Hematopoietic multipotent progenitor cell treated with erythropoietin and hydrocortisone succinate and interleukin-3 and kit ligand, for 4 days (in vitro differentiated cells): Measurements from ENCODE around the gene QRICH2.
"Not testable (repeated sequence)": the region's sequence is repeated elsewhere in the genome, so short reads cannot be mapped to it uniquely, and the experiment has no call there.

ENCODE experiments used
- DNase-seq: peaks from one replicate; pipeline ENCODE4 v3.0.0-alpha.2; 2015

The QRICH2 gene

DNA sequence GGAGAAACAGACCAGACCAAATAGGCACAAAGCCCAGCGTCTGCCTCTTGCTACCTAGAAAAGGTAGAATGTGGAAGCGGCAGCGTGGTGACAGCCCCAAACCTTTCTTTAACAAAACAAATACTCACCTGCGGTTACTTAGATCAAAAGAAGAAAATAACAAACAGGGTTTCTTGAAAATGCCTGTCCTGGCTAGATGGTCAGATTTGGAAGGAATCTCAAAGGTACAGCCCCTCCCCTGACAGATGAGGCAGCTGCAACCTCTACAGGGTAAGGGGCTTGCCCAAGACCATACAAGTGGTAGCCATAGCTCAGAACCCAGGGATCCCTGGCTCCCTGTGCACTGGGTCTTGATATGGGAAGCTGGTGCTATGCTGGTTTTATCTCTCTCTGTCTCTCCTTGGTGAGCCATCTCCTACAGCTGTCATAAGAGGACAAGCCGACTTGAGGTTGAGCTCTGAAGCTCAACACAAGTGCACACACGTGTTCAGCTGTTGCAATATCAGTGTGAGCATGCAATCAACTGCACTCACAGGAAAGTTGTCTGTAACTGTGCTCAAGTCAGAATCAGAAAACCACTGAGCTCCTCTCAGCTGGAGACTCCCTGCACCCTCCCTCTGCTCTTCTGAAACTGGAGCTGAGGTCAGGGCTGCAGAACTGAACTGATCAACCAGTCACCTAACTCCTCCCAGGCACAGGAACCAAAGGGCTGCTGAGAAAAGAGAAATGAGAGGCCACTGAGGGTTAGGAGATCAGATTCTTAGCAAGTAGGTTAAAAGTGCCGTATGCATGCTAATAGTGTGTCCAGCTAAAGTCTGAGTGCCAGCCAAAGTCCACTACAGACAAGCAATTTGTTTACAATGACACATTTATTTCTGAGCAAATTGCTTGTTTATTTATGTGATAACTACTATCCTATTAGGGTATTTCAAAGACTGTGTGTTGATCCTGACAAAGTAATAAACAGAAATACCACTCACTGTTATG lies 61.7 kb downstream of the QRICH2 start:
- DNase-seq = peak; percentile 79

DNA sequence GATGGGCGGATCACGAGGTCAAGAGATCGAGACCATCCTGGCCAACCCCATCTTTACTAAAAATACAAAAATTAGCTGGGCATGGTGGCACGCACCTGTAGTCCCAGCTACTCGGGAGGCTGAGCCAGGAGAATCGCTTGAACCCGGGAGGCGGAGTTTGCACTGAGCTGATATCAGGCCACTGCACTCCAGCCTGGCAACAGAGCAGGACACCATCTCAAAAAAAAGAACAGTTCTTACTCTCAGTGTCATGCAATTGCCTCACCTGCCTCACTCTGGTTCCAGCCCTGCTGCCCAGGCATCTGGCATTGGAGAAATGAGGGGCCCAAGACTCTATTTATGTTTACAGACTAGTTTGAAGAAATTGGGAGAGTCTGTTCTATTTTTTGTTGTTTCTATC lies 63.4 kb downstream of the QRICH2 start:
- not testable (repeated sequence) for DNase-seq

DNA sequence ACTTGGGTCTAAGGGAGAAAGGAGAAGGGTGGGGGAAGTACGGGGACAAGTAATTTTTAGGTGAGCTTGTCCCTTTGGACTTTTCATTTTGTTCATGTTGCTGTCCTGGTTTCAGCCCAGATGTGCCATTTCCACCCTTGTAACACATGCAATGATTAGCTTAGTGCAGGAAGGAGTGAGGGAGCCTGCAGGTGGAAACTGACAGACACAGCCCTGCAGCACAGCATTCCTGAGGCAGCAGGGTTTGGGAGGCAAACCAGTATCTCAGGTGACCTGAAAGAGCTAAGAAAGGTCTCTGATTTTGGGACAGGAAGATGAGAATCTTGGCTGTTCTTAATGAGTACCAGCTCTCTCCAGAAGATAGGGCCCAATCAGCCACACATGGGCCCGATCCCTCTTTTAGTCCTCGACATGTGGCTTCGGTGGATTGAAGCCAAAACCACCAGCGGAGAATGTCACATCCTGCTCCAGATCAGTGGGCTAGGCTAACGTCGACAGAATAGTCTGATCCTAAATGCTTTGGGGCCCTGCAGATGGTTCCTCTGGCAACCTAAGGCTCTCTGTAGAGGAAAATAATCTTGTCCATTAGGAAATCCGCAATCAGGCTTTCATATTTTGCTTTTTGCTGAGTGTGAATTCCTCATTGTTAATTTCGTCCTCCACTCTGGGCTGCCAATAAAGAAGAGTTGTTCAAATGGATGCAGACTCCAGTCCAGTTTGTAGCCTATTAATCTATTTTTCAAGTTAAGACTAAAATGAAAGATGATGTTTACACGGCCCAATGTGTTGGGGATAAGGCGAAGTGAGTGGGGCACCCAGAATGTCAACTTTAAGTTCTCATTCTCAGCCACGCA lies 64.0 kb downstream of the QRICH2 start:
- DNase-seq = peak; percentile 90

DNA sequence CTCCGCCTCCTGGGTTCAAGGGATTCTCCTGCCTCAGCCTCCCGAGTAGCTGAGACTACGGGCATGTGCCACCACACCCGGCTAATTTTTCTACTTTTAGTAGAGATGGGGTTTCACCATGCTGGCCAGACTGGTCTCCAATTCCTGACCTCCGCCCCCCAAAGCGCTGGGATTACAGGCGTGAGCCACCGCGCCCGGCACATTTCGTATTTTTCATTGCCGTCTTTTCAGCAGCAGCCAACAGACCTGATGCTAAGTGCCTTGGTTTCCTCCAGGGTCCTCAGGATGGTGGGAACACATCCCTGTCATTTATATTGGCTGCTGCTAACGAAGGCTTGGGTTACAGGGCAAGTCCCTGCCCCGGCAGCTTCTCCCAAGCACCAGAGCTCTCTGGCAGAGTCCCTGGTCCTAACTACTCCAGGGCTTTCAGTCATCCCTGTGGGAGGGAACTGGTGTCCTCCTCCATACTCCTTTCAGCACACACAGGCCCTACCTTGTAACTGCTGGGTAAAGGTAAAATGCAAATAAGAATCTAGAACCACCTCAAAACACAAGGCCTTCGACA lies 66.3 kb downstream of the QRICH2 start:
- DNase-seq = no peak

DNA sequence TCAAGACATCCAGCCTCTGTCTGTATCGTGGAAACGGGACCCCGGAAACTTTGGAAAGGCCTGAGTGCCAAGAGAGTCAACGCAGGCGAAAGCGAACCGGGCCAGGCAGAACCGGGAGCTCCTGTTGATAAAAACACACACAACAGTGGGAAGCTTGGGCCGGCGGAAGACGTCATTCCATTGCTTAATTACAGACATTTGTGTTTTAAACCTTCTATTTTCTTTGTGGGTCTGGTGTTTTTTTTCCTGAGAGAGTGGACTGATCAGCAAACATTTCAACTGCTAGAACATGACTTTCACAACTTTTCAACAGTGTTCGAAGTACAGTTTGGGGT lies 66.9 kb downstream of the QRICH2 start:
- no peak for DNase-seq

DNA sequence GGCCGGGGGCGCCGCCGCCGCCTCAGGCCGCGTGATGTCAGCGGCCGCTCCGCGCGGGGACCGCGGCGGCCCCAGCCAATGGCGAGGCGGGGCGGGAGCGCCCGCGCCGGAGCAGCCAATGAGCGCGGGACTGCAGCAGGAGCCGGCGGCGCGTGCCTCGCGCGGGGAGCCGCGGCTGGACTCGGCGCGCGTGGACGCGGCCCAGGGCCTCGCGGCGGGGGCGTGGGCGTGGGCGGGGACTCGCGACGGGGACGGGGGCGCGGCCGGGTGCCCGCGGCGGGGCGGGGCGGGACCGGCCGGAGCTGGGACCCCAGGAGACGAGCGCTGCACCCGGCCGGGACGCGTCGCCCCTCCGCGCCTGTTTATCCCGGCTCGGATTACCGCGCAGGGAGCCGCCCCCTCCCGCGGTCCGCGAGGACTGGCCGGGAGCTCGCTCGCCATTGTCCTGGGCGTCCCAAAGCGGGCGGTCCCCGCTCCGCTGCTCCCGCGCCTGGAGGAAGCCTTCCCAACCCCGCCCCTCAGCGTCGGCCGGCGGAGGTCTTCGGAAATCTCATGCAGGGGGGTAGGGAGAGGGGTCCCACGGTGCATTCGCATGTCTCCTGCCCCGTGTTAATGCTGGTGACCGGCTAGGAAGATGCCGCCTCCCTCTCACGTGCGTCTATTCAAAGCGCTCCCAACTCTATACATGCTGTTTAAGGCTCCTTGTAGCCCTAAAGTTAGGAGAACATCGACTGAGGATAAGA lies 67.4 kb downstream of the QRICH2 start, which contains the start of gene RNF157:
Gene RNF157, minus strand, starts transcription at position 33 of the 743 bp plus-strand sequence. CDS start 253 bp downstream, outside the sequence.
- peak; percentile 48 for DNase-seq

DNA sequence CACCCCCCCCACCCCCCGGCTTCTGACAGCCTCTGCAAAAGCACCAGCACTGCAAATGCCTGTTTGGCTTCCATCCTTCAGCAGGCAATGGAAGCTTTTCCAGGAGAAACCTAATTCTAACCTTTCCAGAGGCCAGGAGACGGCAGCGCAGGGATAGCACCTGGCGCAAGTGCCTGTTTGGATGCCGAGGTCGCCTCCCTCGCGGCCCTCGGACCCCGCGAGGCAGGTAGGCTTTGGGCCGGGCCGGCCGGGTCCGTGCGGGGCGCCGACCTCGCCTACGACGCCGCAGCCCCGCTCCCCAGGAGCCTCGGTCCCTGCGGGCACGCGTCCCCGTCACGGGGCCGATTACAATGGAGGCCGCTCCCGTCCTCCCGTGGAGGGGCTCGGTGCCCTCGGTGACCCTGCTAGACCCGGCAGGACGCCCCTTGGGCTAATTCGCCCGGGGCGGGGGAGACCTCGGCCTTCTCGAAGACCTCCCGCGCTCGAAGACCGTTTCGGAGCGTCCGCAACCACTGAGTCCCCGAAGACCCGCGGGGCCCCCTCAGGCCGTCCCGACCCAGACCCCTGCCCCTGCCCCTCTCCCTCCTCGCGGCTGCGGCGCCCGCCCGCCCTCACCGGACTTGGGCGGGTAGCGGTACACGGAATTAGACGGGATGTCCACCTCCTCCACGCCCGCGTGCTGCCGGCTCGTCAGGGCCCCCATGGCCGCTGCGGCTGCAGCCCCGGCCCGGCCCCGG lies 68.4 kb downstream of the QRICH2 start:
- no peak for DNase-seq

DNA sequence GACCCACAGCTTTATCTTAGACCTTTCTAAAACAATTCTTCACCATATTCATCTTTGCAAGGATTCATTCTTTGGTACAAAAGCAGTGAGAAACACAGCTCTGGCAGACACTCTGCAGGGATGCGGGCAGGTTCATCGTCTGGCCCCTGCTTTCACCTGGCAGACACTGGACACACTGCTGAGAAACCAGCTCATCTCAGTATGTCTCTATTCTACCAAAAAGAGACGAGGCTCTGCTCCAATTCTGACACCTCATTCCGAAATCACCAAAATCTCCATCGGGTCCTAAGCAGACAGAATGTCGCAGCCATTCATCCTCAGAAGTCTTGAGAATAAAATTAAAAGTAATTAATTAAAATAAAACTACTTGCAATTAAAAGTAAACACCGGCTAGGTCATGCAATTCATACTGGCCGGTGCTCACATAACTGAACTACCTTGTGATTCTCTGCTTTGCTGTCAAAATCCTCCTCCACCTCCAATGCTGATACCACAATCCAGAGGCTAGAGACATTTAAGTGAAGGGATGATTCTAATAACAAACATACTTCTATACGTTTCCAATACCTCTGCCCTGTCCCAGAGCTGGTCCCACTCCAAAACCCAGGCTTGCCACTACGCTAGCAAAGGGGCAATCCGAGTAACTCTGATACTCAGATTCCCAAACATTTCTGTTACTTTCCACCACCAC lies 69.1 kb downstream of the QRICH2 start:
- DNase-seq = no peak

DNA sequence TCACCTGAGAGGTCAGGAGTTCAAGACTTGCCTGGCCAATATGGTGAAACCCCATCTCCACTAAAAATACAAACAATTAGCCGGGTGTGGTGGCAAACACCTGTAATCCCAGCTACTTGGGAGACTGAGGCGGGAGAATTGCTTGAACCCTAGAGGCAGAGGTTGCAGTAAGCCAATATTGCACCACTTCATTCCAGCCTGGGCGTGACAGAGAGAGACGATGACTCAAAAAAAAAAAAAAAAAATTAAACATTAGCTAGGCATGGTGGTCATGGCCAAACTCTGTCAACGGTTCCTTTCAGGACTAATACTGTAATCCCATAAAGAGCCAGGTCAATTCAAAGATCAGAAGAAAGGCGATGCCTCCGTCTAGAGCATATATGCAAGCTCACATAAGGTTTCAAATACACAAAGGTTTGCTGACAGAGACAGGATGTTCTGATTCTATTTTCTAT lies 70.2 kb downstream of the QRICH2 start:
- DNase-seq = no peak

DNA sequence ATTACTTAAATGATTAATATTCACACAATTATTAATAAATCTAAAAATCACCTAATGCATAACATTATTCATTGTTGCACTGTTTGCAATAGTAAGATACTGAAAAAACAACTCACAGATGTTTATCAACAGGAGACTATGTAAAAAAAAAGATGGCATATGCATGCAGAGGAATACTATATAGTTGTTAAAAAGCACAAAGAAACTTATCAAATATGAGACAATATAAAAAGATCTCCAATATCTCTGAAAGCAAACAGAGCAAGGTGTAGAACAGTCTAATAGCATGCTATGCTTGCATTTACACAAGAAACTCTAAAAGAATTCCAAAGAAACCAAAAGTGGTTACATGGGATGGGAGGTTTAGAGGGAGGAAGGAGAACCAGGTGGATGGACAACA lies 71.5 kb downstream of the QRICH2 start:
- no peak for DNase-seq

DNA sequence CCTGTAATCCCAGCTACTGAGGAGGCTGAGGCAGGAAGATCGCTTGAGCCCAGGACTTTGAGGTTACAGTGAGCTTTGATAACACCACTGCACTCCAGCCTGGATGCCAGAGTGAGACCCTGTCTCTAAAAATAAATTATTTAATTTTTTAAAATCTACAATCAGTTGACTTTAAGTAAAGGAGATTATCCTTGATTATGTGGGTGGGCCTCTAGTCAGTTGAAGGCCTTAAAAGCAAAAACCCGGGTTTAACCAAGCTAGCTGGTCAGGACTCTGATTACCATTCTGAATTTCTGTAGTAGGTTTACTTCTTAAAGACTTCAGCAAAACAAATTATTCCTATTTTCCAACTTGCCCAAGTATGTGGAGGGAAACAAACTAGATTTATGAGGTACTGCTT lies 72.2 kb downstream of the QRICH2 start:
- no peak for DNase-seq

DNA sequence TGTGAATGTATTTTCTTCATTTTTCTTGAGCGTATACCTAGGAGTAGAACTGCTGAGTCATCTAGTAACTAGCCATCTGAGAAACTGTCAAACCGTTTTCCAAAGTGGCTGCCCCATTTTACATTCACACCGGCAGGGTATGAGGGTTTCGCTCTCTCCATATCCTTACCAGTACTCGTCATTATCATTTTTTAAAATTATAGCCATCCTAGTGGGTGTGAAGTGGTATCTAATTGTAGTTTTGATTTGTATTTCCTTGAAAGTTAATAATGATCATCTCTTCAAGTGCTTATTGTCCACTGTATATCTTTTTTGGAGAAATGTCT lies 73.8 kb downstream of the QRICH2 start:
- DNase-seq = no peak

DNA sequence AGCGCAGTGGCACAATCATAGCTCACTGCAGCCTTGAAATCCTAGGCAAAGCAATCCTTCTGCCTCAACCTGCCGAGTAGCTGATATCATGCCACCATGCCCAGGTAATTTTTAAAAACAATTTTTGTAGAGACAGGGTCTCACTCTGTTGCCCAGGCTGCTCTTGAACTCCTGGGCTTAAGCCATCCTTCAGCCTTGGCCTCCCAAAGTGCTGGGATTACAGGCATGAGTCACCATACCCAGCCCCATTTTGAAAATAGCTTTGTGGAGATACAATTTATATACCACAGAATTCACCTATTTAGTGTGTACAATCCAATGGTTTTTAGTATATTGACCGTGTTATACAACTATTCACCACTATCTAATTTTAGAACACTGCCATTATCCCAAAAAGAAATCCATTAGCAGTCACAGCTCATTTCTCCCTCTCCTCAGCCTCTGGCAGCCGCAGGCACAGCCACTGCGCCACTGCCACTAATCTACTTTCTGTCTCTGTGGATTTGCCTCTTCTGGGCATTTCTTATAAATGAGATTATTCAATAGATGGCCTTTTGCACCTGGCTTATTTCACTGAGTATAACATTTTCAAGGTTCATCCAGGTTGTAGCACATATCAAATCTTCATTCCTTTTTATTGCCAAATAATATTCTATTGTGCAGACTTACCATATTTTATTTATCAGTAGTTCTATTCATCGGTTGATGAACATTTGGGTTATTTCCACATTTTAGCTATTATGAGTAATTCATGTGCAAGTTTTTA lies 74.3 kb downstream of the QRICH2 start:
- DNase-seq = no peak

DNA sequence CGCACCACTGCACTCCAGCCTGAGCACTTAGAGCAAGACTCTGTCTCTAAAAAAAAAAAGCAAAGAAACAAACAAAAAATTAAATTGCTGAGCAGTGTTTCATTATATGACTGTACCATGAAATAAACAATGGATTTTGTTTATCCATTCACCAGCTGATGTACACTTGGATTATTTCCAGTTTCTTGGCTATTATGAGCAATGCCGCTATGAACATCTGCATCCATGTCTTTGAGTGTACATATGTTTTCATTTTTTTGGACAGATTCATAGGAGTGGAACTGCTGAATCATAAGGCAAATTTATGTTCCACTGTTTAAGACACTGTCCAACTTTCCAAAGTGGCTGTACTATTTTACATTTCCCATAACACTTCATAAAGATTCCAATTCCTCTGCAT lies 75.7 kb downstream of the QRICH2 start:
- no peak for DNase-seq

DNA sequence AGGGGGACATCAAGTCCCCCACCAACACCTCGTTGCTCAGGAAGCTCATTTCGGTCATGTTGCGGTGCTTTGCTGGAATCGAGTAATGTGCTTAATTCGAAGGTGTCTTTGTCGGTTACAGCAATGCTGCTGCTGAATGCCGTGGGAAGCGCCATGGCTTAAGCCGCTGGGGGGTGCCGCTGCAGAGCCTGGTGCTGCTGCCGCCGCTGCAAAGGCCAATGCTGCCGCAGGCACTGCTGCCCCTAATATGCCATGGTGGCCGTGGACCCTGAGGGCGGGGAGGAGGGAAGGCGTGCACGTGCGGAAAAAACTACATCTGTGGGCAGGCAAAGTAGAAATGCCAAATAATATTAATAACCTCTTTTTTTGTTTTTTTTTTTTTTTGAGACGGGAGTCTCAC lies 81.3 kb downstream of the QRICH2 start:
- not testable (repeated sequence) for DNase-seq

DNA sequence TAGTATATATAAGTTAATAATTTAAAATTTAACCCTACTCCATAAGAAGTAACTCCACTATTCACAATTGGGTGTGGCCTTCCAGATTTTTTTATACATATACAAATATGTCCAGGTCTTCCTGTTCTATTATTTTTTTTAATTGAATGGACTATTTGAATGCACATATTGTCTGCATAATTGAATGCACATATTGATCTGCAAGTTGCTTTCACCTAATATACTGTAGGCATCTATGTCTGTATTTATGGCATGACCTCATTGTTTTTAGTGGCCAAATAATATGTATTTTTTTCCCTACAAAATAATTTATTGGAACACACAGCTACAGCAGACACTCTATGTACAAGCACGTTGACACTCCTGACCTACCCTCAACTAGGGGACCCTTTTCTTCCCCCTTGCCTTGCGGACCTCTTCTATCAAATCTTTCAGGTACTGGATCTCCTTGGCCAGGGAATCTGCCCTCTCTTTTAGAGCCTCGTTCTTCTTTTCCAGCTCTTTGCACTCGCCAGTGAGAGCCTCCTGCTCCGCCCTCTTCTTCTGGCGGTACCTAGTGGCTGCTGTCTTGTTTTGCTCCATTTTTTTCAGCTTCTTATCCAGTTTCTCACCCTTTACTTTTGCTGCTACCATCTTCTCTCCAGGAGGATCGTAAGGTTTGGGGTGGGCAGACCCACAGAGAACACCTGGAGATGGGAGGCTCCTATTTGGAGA lies 82.5 kb downstream of the QRICH2 start:
- not testable (repeated sequence) for DNase-seq
